Astrocyte (in vitro differentiated cells and primary cell): ENCODE results near the gene UBAC1. TPM values are rescaled to one million over a fixed set of nuclear protein-coding genes. Genes with fewer than 3 reads are reported as not detected.

Experiments used
- DNase-seq: peaks from one replicate; pipeline ENCODE4 v3.0.0-alpha.2; 2010; ENCODE audit warnings: low read depth
- FAIRE-seq: peaks from 2 replicates; lab custom pipeline; 2011; peaks lifted over from hg19 to GRCh38; lab: Jason Lieb, UNC
- H2AFZ ChIP-seq: 2 replicates; pipeline ENCODE4 v1.6.0; 2012; ENCODE audit warnings: low read depth, low read length, inconsistent platforms
- H3K27ac ChIP-seq: 2 replicates; pipeline ENCODE4 v1.5.1; 2011; ENCODE audit warnings: low read depth, low read length, inconsistent platforms
- H3K27me3 ChIP-seq: 2 replicates; pipeline ENCODE4 v1.6.0; 2011; ENCODE audit warnings: low read length, inconsistent platforms; ENCODE audit not compliant: insufficient read depth
- H3K36me3 ChIP-seq: 2 replicates; pipeline ENCODE4 v1.5.1; 2011; ENCODE audit warnings: low read length, inconsistent platforms; ENCODE audit not compliant: insufficient read depth
- H3K4me1 ChIP-seq: 2 replicates; pipeline ENCODE4 v1.5.1; 2011; ENCODE audit warnings: low read length, inconsistent platforms; ENCODE audit not compliant: insufficient read depth
- H3K4me2 ChIP-seq: 2 replicates; pipeline ENCODE4 v1.6.0; 2012; ENCODE audit warnings: low read length, inconsistent platforms
- H3K4me3 ChIP-seq: 2 replicates; pipeline ENCODE4 v1.5.1; 2011; ENCODE audit warnings: low read depth, mild to moderate bottlenecking, low read length, inconsistent platforms; ENCODE audit not compliant: insufficient read depth
- H3K79me2 ChIP-seq: 2 replicates; pipeline ENCODE4 v1.6.0; 2012; ENCODE audit warnings: mild to moderate bottlenecking, low read length, inconsistent platforms; ENCODE audit not compliant: insufficient read depth
- H3K9ac ChIP-seq: 2 replicates; pipeline ENCODE4 v1.6.0; 2012; ENCODE audit warnings: mild to moderate bottlenecking, low read length, inconsistent platforms
- H3K9me3 ChIP-seq: 2 replicates; pipeline ENCODE4 v1.5.1; 2012; ENCODE audit warnings: low read depth, mild to moderate bottlenecking, low read length, inconsistent platforms; ENCODE audit not compliant: insufficient read depth
- H4K20me1 ChIP-seq: 2 replicates; pipeline ENCODE4 v1.6.0; 2012; ENCODE audit warnings: low read length, inconsistent platforms; ENCODE audit not compliant: insufficient read depth
- H3K27ac Mint-ChIP-seq: one replicate; pipeline ENCODE4 v1.8.0; 2021; ENCODE audit warnings: mild to moderate bottlenecking, mixed read lengths; ENCODE audit not compliant: unreplicated experiment
- H3K27me3 Mint-ChIP-seq: one replicate; pipeline ENCODE4 v1.8.0; 2021; ENCODE audit warnings: low read depth, mixed read lengths; ENCODE audit not compliant: unreplicated experiment
- H3K36me3 Mint-ChIP-seq: one replicate; pipeline ENCODE4 v1.8.0; 2021; ENCODE audit warnings: low read depth, mixed read lengths; ENCODE audit not compliant: unreplicated experiment
- H3K4me1 Mint-ChIP-seq: one replicate; pipeline ENCODE4 v1.8.0; 2021; ENCODE audit warnings: low read depth, mixed read lengths; ENCODE audit not compliant: unreplicated experiment
- H3K4me3 Mint-ChIP-seq: one replicate; pipeline ENCODE4 v1.8.0; 2021; ENCODE audit warnings: mild to moderate bottlenecking, moderate library complexity, mixed read lengths; ENCODE audit not compliant: unreplicated experiment
- H3K9me3 Mint-ChIP-seq: one replicate; pipeline ENCODE4 v1.8.0; 2021; ENCODE audit warnings: mild to moderate bottlenecking, mixed read lengths; ENCODE audit not compliant: unreplicated experiment
- EZH2 ChIP-seq: IDR thresholded peaks from 2 replicates; pipeline ENCODE4 v1.6.1; 2012; ENCODE audit warnings: mild to moderate bottlenecking, low read length, inconsistent platforms; ENCODE audit not compliant: insufficient read depth
- total RNA-seq: library from RNA; stranded (reverse); gene quantifications from 2 replicates; pipeline ENCODE4 v1.2.1, GENCODE V29; 2021
- TF ChIP-seq, protein P1 (sequence below): IDR thresholded peaks from 2 replicates; pipeline ENCODE4 v1.5.1; 2011; ENCODE audit warnings: low read depth, mild to moderate bottlenecking, inconsistent platforms, low read length, moderate library complexity; ENCODE audit not compliant: insufficient read depth

UBAC1 gene
- total RNA-seq, 1 donor from 2014 or later, result 31.8 TPM

DNA sequence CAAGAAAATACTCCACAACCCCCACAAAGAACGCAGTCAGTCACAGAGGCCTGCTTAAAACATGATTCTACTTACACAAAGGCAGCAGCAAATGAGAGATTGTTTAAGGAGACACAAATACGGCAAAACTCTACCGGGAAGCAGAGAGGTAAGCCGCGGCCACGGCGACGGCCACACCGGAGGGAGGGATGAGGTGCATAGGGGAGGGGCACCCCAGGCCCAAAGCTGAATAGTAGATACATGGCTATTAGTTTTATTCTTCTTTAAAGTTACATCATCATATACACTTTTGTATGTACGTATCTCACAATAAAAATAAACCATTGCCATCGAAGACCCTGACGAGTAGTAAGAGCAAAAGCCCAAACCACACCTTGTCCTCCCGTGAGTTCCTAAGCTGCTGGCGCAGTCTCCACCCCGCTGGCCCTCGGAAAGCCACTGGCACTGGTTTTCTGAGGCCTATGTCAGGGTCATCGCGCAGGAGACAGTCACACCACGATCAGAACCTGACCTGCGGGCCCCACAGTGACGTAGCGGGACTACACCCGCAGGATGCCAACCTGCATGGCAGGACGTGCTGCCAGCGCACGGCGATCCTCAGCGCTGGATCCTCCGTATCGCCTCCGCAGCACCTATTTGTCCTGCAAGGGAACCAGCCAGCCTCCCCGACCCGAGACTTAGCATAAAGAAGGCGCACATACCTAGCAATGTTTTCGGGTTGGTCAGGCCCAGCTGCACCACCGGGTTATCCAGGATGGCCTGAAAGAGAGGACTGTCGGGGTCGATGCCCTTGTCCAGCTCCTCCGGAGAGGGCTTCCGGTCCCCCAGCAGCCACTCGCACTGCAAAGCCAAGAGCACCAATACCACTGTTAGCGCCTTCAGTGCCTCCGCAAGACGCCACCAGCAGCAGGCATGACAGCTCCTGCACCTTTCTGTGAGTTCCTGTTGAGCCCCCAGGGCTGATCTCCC lies 23.4 kb downstream of the UBAC1 start:
- no peak overlapping the region for H3K4me3 Mint-ChIP-seq
- no peaks in the 10 kb centered on the region for H3K9me3 Mint-ChIP-seq

GRCh38 chr9:135933114-135933513 lies 28.1 kb downstream of the UBAC1 start:
- Mint-ChIP-seq H3K36me3 (peaks cover 23% of the 10 kb centered on the region), H3K27me3 (peaks cover 8% of the 10 kb centered on the region)
- peaks cover 6% of the 10 kb centered on the region for H3K36me3 ChIP-seq

More for the DNA sequence above, 23.4 kb downstream of the UBAC1 start:
- H3K36me3 ChIP-seq, result peaks cover 6% of the 10 kb centered on the region
- peaks cover 22% of the 10 kb centered on the region for H3K36me3 Mint-ChIP-seq
- H3K27ac ChIP-seq, result no peak overlapping the region
- H3K79me2 ChIP-seq, result no peaks in the 10 kb centered on the region
- no peak overlapping the region for H3K4me3 ChIP-seq
- no peaks in the 10 kb centered on the region for H3K4me1 ChIP-seq
- no peaks in the 10 kb centered on the region for H3K9me3 ChIP-seq
- H3K4me1 Mint-ChIP-seq, result no peaks in the 10 kb centered on the region
- no peaks in the 10 kb centered on the region for H3K27me3 ChIP-seq
- H3K4me2 ChIP-seq, result no peak overlapping the region
- no peak overlapping the region for H3K27ac Mint-ChIP-seq
- peaks cover 3% of the 10 kb centered on the region for H3K27me3 Mint-ChIP-seq
- no peak for FAIRE-seq
- no peak overlapping the region for H3K9ac ChIP-seq
- H4K20me1 ChIP-seq, result peaks cover 7% of the 10 kb centered on the region
- no peak overlapping the region for H2AFZ ChIP-seq
- no peak for TF ChIP-seq EZH2
- TF ChIP-seq, protein P1, sequence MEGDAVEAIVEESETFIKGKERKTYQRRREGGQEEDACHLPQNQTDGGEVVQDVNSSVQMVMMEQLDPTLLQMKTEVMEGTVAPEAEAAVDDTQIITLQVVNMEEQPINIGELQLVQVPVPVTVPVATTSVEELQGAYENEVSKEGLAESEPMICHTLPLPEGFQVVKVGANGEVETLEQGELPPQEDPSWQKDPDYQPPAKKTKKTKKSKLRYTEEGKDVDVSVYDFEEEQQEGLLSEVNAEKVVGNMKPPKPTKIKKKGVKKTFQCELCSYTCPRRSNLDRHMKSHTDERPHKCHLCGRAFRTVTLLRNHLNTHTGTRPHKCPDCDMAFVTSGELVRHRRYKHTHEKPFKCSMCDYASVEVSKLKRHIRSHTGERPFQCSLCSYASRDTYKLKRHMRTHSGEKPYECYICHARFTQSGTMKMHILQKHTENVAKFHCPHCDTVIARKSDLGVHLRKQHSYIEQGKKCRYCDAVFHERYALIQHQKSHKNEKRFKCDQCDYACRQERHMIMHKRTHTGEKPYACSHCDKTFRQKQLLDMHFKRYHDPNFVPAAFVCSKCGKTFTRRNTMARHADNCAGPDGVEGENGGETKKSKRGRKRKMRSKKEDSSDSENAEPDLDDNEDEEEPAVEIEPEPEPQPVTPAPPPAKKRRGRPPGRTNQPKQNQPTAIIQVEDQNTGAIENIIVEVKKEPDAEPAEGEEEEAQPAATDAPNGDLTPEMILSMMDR, result no peak
- DNase-seq, result no peak

More at GRCh38 chr9:135933114-135933513, 28.1 kb downstream of the UBAC1 start:
- Histone ChIP-seq H3K4me3 (no peak overlapping the region), H3K4me1 (no peaks in the 10 kb centered on the region), H3K9ac (no peak overlapping the region), H3K9me3 (no peaks in the 10 kb centered on the region), H4K20me1 (peaks cover 8% of the 10 kb centered on the region), H2AFZ (no peak overlapping the region), H3K27ac (no peak overlapping the region), H3K79me2 (no peaks in the 10 kb centered on the region), H3K27me3 (no peaks in the 10 kb centered on the region), H3K4me2 (no peak overlapping the region)
- no peaks in the 10 kb centered on the region for H3K4me1 Mint-ChIP-seq
- no peak for FAIRE-seq
- no peaks in the 10 kb centered on the region for H3K9me3 Mint-ChIP-seq
- H3K27ac Mint-ChIP-seq, result no peak overlapping the region
- H3K4me3 Mint-ChIP-seq, result no peak overlapping the region
- DNase-seq, result no peak
- no peak for TF ChIP-seq EZH2
- TF ChIP-seq, protein P1, result no peak
